GM10266 (cell line): ENCODE data around the gene C1QTNF4.
A peak's percentile ranks its signal among the peaks of the same experiment; 100 is the strongest.

ENCODE experiments used
- DNase-seq: peaks from one replicate; pipeline ENCODE4 v3.0.0; 2012; ENCODE audit errors: extremely low spot score
- TF ChIP-seq, protein P1 (sequence below): IDR thresholded peaks from 2 replicates; pipeline ENCODE4 v1.5.1; 2012; ENCODE audit warnings: mild to moderate bottlenecking, low read depth; ENCODE audit not compliant: control insufficient read depth, insufficient read depth; ENCODE audit errors: missing control alignments

Gene C1QTNF4

DNA sequence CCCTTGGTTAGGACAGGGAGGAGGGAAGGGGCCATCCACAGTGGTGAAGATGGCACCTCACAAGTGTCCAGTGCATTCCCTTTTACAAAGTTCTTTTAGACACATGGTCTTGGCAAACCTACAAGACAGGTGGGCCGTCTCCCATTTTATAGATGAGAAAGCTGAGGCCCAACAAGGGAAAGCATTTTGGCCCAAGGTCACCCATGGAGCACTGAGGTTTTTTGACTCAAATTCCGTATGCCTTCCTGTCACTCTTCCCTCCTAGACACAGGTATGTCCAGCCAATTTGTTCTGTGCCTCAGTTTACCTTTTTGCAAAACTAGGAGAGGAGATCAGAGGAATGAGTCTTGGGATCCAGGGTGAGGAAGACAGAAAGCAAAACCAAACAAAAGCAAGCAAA lies 1.2 kb downstream of the C1QTNF4 start:
- TF ChIP-seq, protein P1, sequence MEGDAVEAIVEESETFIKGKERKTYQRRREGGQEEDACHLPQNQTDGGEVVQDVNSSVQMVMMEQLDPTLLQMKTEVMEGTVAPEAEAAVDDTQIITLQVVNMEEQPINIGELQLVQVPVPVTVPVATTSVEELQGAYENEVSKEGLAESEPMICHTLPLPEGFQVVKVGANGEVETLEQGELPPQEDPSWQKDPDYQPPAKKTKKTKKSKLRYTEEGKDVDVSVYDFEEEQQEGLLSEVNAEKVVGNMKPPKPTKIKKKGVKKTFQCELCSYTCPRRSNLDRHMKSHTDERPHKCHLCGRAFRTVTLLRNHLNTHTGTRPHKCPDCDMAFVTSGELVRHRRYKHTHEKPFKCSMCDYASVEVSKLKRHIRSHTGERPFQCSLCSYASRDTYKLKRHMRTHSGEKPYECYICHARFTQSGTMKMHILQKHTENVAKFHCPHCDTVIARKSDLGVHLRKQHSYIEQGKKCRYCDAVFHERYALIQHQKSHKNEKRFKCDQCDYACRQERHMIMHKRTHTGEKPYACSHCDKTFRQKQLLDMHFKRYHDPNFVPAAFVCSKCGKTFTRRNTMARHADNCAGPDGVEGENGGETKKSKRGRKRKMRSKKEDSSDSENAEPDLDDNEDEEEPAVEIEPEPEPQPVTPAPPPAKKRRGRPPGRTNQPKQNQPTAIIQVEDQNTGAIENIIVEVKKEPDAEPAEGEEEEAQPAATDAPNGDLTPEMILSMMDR: no peak
- no peak for DNase-seq

DNA sequence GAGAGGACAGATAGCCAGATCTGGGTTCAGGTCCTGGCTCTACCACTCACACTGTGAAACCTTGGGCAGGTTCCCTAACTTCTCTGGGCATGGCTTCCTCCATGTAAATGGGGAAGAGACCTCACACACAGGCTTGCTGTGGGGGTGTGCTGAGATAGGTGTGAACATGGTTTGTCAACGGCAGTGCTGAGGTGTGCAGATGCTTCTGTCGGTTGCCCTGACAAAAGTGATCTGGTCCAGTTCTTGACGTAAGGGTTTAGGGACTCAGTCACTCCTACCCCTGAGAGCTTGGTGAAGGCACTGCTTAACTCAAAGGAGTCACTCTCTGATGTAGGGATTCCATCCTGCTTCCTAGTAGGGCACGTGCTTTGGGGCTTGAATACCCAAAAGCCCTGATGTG lies 2.0 kb downstream of the C1QTNF4 start:
- DNase-seq: no peak
- TF ChIP-seq, protein P1: no peak

DNA sequence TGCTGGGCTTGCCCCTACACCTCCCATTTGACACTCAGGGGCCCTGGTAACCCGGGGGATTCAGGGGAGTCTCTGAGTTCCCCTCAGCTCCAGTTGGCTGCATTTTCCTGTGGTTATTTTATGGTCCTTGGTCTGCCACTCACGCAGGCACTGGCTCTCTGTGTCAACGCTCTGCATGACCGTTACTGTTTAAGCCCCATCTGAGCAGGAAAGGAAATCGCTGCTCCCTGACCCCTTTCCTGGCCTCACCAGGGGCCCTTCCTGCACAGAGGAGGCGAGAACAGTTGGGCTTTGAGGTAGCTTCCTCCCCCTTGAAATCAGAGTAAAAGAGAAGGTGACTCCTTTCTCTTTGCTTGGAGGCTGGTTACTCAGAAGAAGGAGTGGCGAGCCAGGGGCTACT lies 2.4 kb downstream of the C1QTNF4 start:
- TF ChIP-seq, protein P1: no peak
- peak; percentile 64 for DNase-seq

DNA sequence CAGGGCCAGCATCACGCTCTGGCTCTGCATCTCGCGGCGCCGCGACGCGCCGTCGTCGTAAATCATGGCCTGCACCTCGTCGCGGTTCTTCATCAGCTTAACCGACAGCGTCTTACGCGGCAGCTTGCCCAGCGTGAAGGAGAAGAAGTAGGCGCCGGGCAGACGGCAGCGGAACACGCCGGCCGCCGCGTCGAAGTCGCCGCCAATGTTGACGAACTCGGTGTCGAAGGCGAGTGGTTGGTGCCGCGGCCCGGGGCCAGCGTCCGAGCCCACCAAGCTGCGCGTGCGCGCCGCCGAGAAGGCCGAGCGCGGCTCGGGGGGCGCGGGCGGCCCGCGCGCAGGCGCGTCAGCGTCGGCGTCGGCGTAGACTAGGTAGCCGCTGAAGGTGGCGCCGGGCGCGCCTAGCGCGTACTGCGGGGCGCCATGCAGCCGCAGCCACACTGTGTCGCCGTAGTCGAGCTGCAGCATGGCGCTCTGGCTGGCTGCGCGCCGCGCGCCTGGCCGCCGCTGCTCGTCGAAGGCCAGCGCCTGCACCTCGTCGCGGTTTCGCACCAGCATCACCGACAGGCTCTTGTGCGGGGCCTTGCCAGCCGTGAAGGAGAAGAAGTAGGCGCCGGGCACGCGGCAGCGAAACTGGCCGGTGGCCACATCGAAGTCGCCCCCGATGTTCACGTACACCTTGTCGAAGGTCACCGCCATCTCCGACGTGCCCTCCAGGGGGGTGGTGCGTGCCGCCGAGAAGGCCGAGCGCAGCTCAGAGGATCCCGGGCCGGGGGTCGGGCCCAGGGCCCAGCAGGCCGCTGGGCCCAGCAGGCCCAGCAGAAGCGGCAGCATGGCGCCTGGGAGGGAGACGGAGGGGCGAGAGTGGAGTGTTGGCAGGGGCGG lies 4.0 kb downstream of the C1QTNF4 start:
- DNase-seq: no peak

DNA sequence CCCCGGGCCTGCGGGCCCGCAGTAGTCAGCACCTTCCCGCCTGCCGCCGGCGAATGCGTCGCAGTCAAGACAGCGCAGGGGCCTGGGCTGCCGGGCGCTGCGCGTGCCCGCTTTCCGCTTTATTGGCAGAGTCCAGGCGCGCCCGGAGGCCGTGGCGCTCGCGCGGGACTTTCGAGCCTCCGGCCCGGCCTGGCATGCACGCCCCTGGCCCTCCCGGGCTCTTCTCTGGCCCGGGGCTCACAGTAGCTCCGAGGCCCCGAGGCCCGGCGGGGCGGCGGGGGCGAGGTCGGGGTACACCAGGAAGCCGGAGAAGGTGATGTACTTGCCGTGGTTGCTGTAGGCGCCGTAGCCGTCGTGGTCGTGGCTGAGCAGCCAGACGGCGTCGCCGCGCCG lies 4.6 kb downstream of the C1QTNF4 start:
- TF ChIP-seq, protein P1: no peak
- no peak for DNase-seq

More for the DNA sequence above, 4.0 kb downstream of the C1QTNF4 start:
- TF ChIP-seq, protein P1: no peak

DNA sequence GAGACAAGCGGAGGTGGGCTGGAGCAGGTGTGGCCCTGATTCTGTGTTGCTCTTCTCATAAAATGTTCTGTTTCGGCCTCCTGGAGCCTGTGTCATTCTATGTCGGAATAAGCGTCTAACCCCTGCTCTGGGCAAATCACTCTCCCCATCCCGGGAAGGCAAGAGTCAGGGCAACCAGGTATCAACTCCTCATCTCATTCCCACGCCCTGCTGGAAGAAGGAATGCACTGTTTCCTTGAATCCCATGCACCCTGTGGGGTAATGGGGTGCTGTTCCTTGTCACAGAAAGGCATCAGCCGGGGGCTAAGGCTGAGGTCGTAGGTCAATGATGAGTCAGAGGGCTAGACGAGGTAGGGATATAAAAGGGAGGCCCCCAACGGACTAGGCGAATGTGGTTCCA lies 5.1 kb downstream of the C1QTNF4 start:
- DNase-seq: no peak
- TF ChIP-seq, protein P1: no peak

DNA sequence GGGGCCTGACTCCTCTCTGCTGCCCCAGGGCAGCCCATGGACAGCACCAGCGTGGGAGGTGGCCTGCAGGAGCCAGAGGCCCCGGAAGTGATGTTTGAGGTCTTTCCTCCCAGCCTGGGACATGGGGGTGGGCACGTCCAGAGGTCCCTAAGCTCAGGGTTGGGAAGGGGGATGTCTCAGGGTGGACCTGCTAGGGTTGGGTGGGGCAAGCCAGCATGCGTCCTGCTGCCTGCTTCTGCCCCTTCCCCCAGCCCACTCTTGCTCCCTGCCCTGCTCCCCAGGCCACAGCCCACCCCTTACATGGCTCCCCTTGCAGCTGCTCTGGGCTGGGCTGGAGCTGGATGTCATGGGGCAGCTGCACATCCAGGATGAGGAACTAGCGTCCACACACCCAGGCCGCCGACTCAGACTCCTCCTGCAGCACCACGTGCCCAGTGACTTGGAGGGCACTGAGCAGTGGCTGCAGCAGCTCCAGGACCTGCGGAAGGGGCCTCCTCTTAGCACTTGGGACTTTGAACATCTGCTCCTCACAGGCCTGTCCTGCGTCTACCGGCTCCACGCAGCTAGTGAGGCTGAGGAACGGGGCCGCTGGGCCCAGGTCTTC lies 6.4 kb downstream of the C1QTNF4 start:
- TF ChIP-seq, protein P1: no peak
- DNase-seq: peak; percentile 32
